ENCODE data around the gene INPP5A. TPM values are rescaled to one million over a fixed set of nuclear protein-coding genes. Genes with fewer than 3 reads are reported as not detected.

Gene INPP5A
- total RNA-seq, 1 donor from 2014 or later = 36.3 TPM

- Mint-ChIP-seq H3K4me1 (ENCODE audit: low read depth, unreplicated experiment) (peaks cover 22% of the 10 kb centered on the region), H3K27ac (ENCODE audit: unreplicated experiment) (no peak overlapping the region)
Measured at GRCh38 chr10:132632091-132632561, 94.5 kb downstream of the INPP5A start.

DNA sequence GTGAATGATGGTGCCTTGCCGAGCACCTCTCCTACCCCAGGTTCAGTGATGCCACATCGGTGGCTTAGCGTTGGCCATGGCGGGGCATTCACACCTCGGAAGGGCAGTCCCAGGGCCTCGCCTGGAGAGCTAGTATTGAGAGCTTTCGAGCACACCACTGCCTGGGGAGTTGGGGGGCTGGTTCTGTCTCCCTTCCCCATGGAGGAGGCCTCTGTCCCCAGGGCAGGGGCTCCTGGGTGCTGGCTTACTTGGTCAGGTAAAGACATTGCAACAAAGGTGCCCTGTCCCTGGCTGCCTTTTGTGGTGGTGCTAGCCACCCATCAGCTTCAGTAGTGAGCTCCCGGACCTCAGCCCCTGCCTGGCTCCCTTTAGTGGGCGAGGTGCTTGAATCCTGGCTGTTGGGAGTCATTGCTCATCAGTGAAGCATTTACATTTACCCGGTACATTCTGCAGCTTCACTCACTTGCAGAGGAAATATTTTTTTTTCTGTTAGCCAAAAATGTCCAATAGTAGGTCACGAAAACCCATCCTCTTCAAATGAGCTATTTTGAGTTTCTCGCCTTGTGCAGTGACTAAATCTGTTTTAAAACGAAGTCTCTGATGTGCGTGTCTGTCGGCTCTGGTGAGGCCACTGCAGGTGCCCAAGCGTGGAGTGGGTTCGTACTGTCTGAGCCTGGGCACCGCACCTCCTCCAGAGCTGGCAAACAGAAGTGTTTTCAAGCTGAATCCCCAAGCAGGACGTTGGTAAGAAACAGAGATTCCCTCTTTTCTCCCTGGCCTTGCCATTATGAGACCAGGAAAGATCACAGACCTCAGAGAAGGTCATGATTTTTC is 95.5 kb downstream of the INPP5A start:
- H3K9me3 Mint-ChIP-seq (ENCODE audit: unreplicated experiment) = peaks cover 3% of the 10 kb centered on the region
- no peak overlapping the region for H3K27ac Mint-ChIP-seq (ENCODE audit: unreplicated experiment)
- H3K4me1 Mint-ChIP-seq (ENCODE audit: low read depth, unreplicated experiment) = peaks cover 24% of the 10 kb centered on the region
- no peak overlapping the region for H3K4me3 Mint-ChIP-seq (ENCODE audit: unreplicated experiment)
- TF ChIP-seq CTCF (IDR thresholded peaks at IDR 0.05; ENCODE audit: partially characterized antibody, unreplicated experiment) = no peak
- peaks cover 10% of the 10 kb centered on the region for H3K27me3 Mint-ChIP-seq (ENCODE audit: unreplicated experiment)
- H3K36me3 Mint-ChIP-seq (ENCODE audit: unreplicated experiment) = peaks cover 11% of the 10 kb centered on the region
- peak; percentile 9 for DNase-seq

More at GRCh38 chr10:132632091-132632561, 94.5 kb downstream of the INPP5A start:
- TF ChIP-seq CTCF (IDR thresholded peaks at IDR 0.05; ENCODE audit: partially characterized antibody, unreplicated experiment) = no peak
- Mint-ChIP-seq H3K9me3 (ENCODE audit: unreplicated experiment) (peaks cover 6% of the 10 kb centered on the region), H3K27me3 (ENCODE audit: unreplicated experiment) (peaks cover 13% of the 10 kb centered on the region), H3K4me3 (ENCODE audit: unreplicated experiment) (no peak overlapping the region), H3K36me3 (ENCODE audit: unreplicated experiment) (peaks cover 11% of the 10 kb centered on the region)
- peak; percentile 15 for DNase-seq

DNA sequence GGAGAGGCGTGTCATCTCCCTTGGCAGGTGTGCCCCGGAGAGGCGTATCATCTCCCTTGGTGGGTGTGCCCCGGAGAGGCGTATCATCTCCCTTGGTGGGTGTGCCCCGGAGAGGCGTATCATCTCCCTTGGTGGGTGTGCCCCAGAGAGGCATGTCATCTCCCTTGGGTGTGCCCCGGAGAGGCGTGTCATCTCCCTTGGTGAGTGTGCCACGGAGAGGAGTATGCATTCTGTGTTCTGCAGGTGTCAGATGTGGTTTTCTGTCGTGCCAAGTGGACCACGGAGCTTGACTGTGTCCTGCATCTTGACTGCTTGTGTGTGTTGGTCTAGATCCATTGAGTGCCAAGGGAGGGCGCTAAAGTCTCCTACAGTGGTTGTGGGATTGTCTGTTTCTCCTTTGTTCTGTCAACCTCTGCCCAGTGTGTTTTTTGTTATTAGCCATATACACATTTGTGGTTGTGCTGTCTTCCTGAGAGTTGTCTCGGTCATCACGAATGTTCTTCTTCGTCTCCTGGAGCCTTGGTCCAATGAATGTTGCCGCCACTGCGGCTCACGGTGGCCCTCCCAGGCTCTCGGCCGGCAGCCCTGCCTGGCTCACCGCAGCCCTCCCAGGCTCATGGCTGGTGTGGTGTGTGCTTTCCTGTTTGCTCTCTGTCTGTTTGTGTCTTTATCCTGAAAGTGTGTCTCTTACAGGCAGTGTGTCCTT is 96.8 kb downstream of the INPP5A start:
- Mint-ChIP-seq H3K27ac (ENCODE audit: unreplicated experiment) (no peak overlapping the region), H3K4me1 (ENCODE audit: low read depth, unreplicated experiment) (peaks cover 31% of the 10 kb centered on the region), H3K4me3 (ENCODE audit: unreplicated experiment) (no peak overlapping the region), H3K27me3 (ENCODE audit: unreplicated experiment) (peaks cover 14% of the 10 kb centered on the region), H3K9me3 (ENCODE audit: unreplicated experiment) (peaks cover 3% of the 10 kb centered on the region), H3K36me3 (ENCODE audit: unreplicated experiment) (peaks cover 10% of the 10 kb centered on the region)
- no peak for TF ChIP-seq CTCF (IDR thresholded peaks at IDR 0.05; ENCODE audit: partially characterized antibody, unreplicated experiment)
- peak; percentile 6 for DNase-seq

DNA sequence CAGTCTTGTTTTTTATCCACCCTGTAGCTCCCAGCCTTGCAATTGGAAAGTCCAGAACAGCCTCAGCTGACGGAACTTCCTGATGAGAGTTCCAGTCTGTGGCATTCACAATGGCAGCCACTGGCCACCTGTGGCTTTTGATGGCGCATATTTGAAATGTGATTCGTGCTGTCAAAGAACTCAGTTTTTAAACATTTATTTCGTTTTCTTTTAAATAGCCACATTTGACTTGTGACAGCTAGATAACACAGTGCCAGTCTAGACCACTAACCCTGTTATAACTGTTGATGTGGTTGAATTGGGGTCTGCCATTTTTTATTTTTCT is 97.3 kb downstream of the INPP5A start:
- Mint-ChIP-seq H3K4me1 (ENCODE audit: low read depth, unreplicated experiment) (peaks cover 35% of the 10 kb centered on the region), H3K27ac (ENCODE audit: unreplicated experiment) (no peak overlapping the region), H3K36me3 (ENCODE audit: unreplicated experiment) (peaks cover 5% of the 10 kb centered on the region), H3K4me3 (ENCODE audit: unreplicated experiment) (no peak overlapping the region), H3K27me3 (ENCODE audit: unreplicated experiment) (peaks cover 11% of the 10 kb centered on the region), H3K9me3 (ENCODE audit: unreplicated experiment) (peaks cover 3% of the 10 kb centered on the region)
- no peak for TF ChIP-seq CTCF (IDR thresholded peaks at IDR 0.05; ENCODE audit: partially characterized antibody, unreplicated experiment)
- DNase-seq = no peak

GRCh38 chr10:132636358-132636757 is 98.8 kb downstream of the INPP5A start:
- Mint-ChIP-seq H3K4me1 (ENCODE audit: low read depth, unreplicated experiment) (peaks cover 36% of the 10 kb centered on the region), H3K27ac (ENCODE audit: unreplicated experiment) (no peak overlapping the region), H3K9me3 (ENCODE audit: unreplicated experiment) (peaks cover 2% of the 10 kb centered on the region), H3K36me3 (ENCODE audit: unreplicated experiment) (peaks cover 10% of the 10 kb centered on the region), H3K27me3 (ENCODE audit: unreplicated experiment) (peaks cover 6% of the 10 kb centered on the region), H3K4me3 (ENCODE audit: unreplicated experiment) (no peak overlapping the region)
- no peak for TF ChIP-seq CTCF (IDR thresholded peaks at IDR 0.05; ENCODE audit: partially characterized antibody, unreplicated experiment)
- DNase-seq = peak; percentile 22
